Mesothelial cell of epicardium (in vitro differentiated cells): ENCODE measurements around the gene RAD51B. TPM values are rescaled to one million over a fixed set of nuclear protein-coding genes. Genes with fewer than 3 reads are reported as not detected.
"Not testable (repeated sequence)": the region's sequence is repeated elsewhere in the genome, so short reads cannot be mapped to it uniquely, and the experiment has no call there.

Experiments used
- DNase-seq, 2 experiments: peaks; one replicate each; pipeline ENCODE4 v3.0.0; 2021; ENCODE audit warnings: low spot score in 2 of 2; ENCODE audit not compliant: unreplicated experiment in 2 of 2
- H3K27ac Mint-ChIP-seq: 2 replicates; pipeline ENCODE4 v1.8.0; 2021; ENCODE audit warnings: mixed read lengths
- H3K27me3 Mint-ChIP-seq: 2 replicates; pipeline ENCODE4 v1.8.0; 2021; ENCODE audit warnings: low read depth, mixed read lengths
- H3K36me3 Mint-ChIP-seq: 2 replicates; pipeline ENCODE4 v1.8.0; 2021; ENCODE audit warnings: mixed read lengths
- H3K4me1 Mint-ChIP-seq: 2 replicates; pipeline ENCODE4 v1.8.0; 2021; ENCODE audit warnings: mixed read lengths
- H3K4me3 Mint-ChIP-seq: 2 replicates; pipeline ENCODE4 v1.8.0; 2021; ENCODE audit warnings: mild to moderate bottlenecking, moderate library complexity, mixed read lengths
- H3K9me3 Mint-ChIP-seq: 2 replicates; pipeline ENCODE4 v1.8.0; 2021; ENCODE audit warnings: mixed read lengths
- total RNA-seq: library from RNA; stranded (reverse); gene quantifications from 3 replicates; pipeline ENCODE4 v1.2.1, GENCODE V29; 2021
- TF ChIP-seq, protein P1 (sequence below): fragments of 200-600 bp; sonication (generic); IDR thresholded peaks from one replicate; pipeline ENCODE4 v1.5.0; 2021; ENCODE audit warnings: antibody characterized with exemption; ENCODE audit not compliant: unreplicated experiment

Gene RAD51B
- total RNA-seq, 1 donor from 2014 or later: 34.7 TPM

DNA sequence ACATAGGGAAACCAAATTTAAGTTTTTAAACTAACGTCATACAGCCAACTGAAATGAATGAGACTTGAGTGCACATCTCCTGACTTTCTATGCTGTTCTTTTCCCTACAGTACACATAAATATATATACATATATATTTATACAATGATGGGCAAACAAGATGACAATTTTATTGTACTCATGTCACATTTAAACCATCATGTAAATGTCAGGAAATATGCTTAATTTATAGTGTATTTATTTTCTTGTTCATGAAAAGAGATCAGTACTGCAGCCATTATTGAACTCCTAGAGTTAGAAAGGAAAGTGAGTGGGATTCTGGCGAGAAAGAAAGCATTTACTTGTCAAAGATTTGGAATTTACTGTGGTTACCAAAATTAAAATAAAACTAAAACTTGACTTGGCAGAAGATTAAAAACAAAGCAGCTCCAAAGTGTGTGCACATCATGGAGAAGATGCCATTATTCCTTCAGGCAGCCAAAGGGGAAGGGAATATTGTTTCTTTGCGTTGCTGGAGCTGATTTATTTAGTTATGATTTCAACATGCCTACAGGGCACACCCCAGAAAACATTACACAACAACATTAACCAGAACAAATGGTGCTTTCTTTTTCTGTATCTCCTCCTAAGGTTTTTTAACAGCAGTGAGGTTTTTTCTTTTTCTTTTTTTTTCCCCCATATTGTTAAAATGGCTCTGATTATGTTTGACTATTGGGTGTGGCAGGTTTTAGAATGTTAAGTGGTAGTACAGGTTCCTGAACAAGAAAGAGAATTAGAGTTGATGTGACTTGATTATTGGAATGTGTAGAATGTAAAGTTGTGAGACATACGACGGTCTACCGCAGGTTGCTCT, 144.6 kb downstream of the RAD51B start:
- H3K9me3 Mint-ChIP-seq: peaks cover 7% of the 10 kb centered on the region
- no peaks in the 10 kb centered on the region for H3K27me3 Mint-ChIP-seq
- H3K27ac Mint-ChIP-seq: peak overlapping the region; percentile 93
- TF ChIP-seq, protein P1, sequence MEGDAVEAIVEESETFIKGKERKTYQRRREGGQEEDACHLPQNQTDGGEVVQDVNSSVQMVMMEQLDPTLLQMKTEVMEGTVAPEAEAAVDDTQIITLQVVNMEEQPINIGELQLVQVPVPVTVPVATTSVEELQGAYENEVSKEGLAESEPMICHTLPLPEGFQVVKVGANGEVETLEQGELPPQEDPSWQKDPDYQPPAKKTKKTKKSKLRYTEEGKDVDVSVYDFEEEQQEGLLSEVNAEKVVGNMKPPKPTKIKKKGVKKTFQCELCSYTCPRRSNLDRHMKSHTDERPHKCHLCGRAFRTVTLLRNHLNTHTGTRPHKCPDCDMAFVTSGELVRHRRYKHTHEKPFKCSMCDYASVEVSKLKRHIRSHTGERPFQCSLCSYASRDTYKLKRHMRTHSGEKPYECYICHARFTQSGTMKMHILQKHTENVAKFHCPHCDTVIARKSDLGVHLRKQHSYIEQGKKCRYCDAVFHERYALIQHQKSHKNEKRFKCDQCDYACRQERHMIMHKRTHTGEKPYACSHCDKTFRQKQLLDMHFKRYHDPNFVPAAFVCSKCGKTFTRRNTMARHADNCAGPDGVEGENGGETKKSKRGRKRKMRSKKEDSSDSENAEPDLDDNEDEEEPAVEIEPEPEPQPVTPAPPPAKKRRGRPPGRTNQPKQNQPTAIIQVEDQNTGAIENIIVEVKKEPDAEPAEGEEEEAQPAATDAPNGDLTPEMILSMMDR: no peak
- H3K4me1 Mint-ChIP-seq: peaks cover 56% of the 10 kb centered on the region
- peaks cover 21% of the 10 kb centered on the region for H3K36me3 Mint-ChIP-seq
- peak overlapping the region; percentile 1 for H3K4me3 Mint-ChIP-seq
- no peak for DNase-seq

DNA sequence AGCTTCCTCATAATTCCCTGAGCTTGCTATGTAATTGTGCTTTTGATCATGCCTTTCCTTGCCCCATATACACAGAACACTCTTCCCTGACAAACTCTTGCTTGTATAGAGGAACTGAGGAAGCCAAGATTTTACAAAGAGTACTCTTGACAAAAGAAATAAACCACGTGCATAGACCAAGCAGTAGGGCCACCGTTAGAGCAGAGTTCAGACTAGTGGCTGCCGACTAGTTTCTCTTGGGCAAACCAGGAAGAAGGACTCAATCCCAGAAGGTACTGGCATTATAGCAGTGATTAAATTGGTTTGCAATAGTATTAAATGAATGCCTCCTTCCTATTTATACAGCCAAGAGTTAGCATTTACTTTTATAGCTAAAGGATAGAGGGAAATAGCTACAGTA, 146.1 kb downstream of the RAD51B start:
- Mint-ChIP-seq H3K27ac (peak overlapping the region; percentile 91), H3K27me3 (no peaks in the 10 kb centered on the region), H3K36me3 (peaks cover 21% of the 10 kb centered on the region), H3K4me1 (peaks cover 64% of the 10 kb centered on the region), H3K4me3 (no peak overlapping the region), H3K9me3 (peaks cover 7% of the 10 kb centered on the region)
- DNase-seq: no peak
- TF ChIP-seq, protein P1: no peak

DNA sequence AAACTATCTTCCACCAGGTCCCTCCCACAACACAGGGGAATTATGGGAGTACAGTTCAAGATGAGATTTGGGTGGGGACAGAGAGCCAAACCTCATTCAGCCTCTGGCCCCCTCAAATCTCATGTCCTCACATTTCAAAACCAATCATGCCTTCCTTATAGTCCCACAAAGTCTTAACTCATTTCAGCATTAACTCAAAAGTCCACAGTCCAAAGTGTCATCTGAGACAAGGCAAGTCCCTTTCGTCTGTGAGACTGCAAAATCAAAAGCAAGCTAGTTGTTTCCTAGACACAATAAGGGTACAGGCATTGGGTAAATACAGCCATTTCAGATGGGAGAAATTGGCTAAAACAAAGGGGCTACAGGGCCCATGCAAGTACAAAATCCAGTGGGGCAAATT, 147.6 kb downstream of the RAD51B start:
- H3K36me3 Mint-ChIP-seq: peaks cover 21% of the 10 kb centered on the region
- TF ChIP-seq, protein P1: no peak

DNA sequence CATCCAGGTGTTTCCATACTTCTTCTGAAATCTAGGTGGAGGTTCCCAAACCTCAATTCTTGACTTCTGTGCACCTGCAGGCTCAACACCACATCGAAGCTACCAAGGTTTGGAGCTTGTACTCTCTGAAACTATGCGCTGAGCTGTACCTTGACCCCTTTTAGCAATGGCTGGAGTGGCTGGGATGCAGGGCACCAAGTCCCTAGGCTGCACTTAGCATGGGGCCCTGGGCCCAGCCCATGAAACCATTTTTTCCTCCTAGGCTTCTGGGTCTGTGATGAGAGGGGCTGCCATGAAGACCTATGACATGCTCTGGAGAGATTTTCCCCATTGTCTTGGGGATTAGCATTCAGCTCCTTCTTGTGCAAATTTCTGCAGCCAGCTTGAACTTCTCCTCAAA, 148.4 kb downstream of the RAD51B start:
- H3K4me1 Mint-ChIP-seq: peaks cover 66% of the 10 kb centered on the region
- H3K27me3 Mint-ChIP-seq, H3K4me3 Mint-ChIP-seq, DNase-seq, H3K27ac Mint-ChIP-seq, H3K9me3 Mint-ChIP-seq: not testable (repeated sequence)
- peaks cover 21% of the 10 kb centered on the region for H3K36me3 Mint-ChIP-seq

More for the DNA sequence above, 147.6 kb downstream of the RAD51B start:
- peaks cover 65% of the 10 kb centered on the region for H3K4me1 Mint-ChIP-seq
- H3K9me3 Mint-ChIP-seq: peaks cover 7% of the 10 kb centered on the region
- no peak overlapping the region for H3K4me3 Mint-ChIP-seq
- DNase-seq: no peak
- H3K27me3 Mint-ChIP-seq: no peaks in the 10 kb centered on the region
- no peak overlapping the region for H3K27ac Mint-ChIP-seq

DNA sequence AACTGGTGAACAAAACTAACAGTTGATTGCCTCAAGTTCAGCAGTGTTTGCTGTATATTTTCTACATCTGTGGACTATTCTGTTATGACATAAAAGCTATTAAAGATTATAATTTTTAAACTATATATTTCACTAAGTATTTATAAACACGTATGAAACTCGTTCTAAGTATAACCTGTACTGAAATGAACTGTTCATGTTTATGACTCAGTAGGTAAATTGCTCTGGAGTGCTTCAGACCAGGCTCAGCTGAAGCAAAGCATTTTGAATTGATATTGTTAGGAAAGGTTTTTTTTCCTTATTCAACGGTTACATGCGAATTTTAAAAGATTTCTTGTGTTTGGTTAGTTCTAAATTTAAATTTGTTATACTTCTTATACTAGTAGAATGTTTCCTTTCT, 151.3 kb downstream of the RAD51B start:
- DNase-seq: no peak
- H3K27me3 Mint-ChIP-seq: no peaks in the 10 kb centered on the region
- H3K27ac Mint-ChIP-seq: peak overlapping the region; percentile 50
- H3K9me3 Mint-ChIP-seq: peaks cover 7% of the 10 kb centered on the region
- peaks cover 21% of the 10 kb centered on the region for H3K36me3 Mint-ChIP-seq
- no peak overlapping the region for H3K4me3 Mint-ChIP-seq
- TF ChIP-seq, protein P1: no peak
- peaks cover 65% of the 10 kb centered on the region for H3K4me1 Mint-ChIP-seq

DNA sequence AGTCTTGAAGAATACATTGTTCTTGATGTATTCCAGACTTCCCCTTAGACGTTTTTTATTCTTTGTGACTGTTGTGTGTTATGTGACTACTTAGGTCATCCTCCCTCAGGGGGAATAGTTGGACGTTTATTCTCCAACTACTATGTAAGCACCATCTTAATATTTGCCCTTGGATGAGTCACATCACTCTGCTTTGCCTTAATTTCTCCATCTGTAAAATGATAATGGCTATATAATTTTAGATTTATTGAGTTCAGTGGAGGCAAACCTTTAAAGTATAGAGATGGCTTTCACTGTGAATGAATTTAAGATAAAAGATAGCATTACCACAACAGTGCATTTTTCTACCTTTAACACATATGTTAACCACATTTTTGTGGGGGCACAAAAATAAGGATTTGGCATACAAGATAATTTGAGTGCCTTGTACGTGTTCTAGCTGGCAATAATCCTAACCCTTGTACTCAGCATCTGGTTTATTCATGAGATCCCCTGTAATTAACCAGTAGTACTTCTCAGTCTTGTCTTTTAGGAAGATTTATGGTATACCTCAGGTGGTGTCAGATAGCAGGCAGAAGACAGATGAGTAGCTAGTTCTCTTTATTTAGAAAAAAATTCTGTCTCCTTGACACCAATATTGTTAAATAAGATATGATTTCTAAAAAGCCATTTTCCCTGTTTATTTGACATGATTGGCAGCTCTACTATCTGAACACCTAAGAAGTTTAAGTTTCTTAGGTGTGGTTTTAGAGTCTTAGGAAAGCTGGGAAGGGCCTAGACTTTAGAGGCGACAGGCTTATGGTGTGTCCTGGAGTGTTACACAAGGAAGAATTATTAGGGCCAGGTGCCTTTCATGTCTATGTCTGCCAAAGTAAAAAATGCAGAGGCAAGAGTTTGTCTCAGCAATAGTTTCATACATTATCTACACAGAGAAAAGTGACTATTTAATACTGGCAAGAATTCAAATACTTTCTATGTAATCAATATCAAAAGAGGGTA, 152.3 kb downstream of the RAD51B start:
- Mint-ChIP-seq H3K27ac (peak overlapping the region; percentile 82), H3K36me3 (peaks cover 15% of the 10 kb centered on the region), H3K27me3 (no peaks in the 10 kb centered on the region), H3K9me3 (peaks cover 7% of the 10 kb centered on the region), H3K4me3 (no peak overlapping the region), H3K4me1 (peaks cover 60% of the 10 kb centered on the region)
- TF ChIP-seq, protein P1: no peak
- DNase-seq: no peak
